Activated CD4-positive, alpha-beta T cell treated with anti-CD3 and anti-CD28 coated beads, Interleukin-2, amount 50 U/mL, for 48 hours (primary cell): ENCODE measurements around the gene NFATC2.

Experiments
- DNase-seq, 2 experiments: peaks; one replicate each; pipeline ENCODE4 v3.0.0-alpha.2; 2020

NFATC2 gene

GRCh38 chr20:51512645-51513044 is 29.9 kb downstream of the NFATC2 start:
- peak in 1 of 2 experiments; percentile 45 for DNase-seq

GRCh38 chr20:51511861-51512619 is 30.5 kb downstream of the NFATC2 start:
- peak in 1 of 2 experiments; percentile 49 for DNase-seq

- no peak for DNase-seq
Observed at GRCh38 chr20:51510936-51511605, 31.4 kb downstream of the NFATC2 start.

GRCh38 chr20:51510169-51510568 is 32.4 kb downstream of the NFATC2 start:
- DNase-seq: no peak

- DNase-seq: no peak
Observed at GRCh38 chr20:51509208-51509607, 33.3 kb downstream of the NFATC2 start.

GRCh38 chr20:51508780-51509179 is 33.7 kb downstream of the NFATC2 start:
- DNase-seq: no peak

- no peak for DNase-seq
Observed at GRCh38 chr20:51508158-51508557, 34.4 kb downstream of the NFATC2 start.

- DNase-seq: no peak
Observed at GRCh38 chr20:51507216-51508036, 35.1 kb downstream of the NFATC2 start.

GRCh38 chr20:51506527-51507215 is 35.8 kb downstream of the NFATC2 start:
- DNase-seq: no peak

- DNase-seq: no peak
Observed at GRCh38 chr20:51505566-51505965, 37.0 kb downstream of the NFATC2 start.

- no peak for DNase-seq
Observed at GRCh38 chr20:51503376-51503775, 39.1 kb downstream of the NFATC2 start.

GRCh38 chr20:51500936-51501335 is 41.6 kb downstream of the NFATC2 start:
- no peak for DNase-seq

- DNase-seq: peak in 1 of 2 experiments; percentile 45
Observed at GRCh38 chr20:51500311-51500710, 42.2 kb downstream of the NFATC2 start.

GRCh38 chr20:51498765-51499540 is 43.6 kb downstream of the NFATC2 start:
- DNase-seq: no peak

GRCh38 chr20:51497542-51498467 is 44.7 kb downstream of the NFATC2 start:
- peak; percentile 65 to 73 for DNase-seq

- DNase-seq: no peak
Observed at GRCh38 chr20:51496964-51497363, 45.6 kb downstream of the NFATC2 start.

GRCh38 chr20:51495921-51496545 is 46.5 kb downstream of the NFATC2 start:
- no peak for DNase-seq

- DNase-seq: no peak
Observed at GRCh38 chr20:51495291-51495690, 47.2 kb downstream of the NFATC2 start.

- DNase-seq: peak in 1 of 2 experiments; percentile 55
Observed at GRCh38 chr20:51494241-51495110, 48.0 kb downstream of the NFATC2 start.
